Endothelial cell of hepatic sinusoid (primary cell): ENCODE measurements around the gene KLHDC9.

Source experiments
- in situ Hi-C: cut with HindIII; loops from 2 replicates; pipeline ENCODE4 v1.10.0; 2017; ENCODE audit warnings: low sequenced_read_pairs

The KLHDC9 gene

GRCh38 chr1:161128591-161129420 lies 30.6 kb downstream of the KLHDC9 start:
- in situ Hi-C loops = loop anchor here (5.0 kb wide), 2 partner anchors 82 to 93 kb away; partner anchors contain the start of genes APOA2 and USF1

- in situ Hi-C loops = no loop called here
These were observed 32.1 kb downstream of the KLHDC9 start for GRCh38 chr1:161130266-161130665.

GRCh38 chr1:161131523-161132409 lies 33.6 kb downstream of the KLHDC9 start:
- in situ Hi-C loops = no loop called here

GRCh38 chr1:161132410-161133219 lies 34.5 kb downstream of the KLHDC9 start, which contains the start of gene DEDD:
Gene DEDD (minus strand): TSS chr1:161132667. CDS start chr1:161124462, 8,205 bp downstream.
- in situ Hi-C loops = no loop called here

- in situ Hi-C loops = no loop called here
These were observed 35.1 kb downstream of the KLHDC9 start for GRCh38 chr1:161133220-161133740.

- in situ Hi-C loops = no loop called here
These were observed 39.7 kb downstream of the KLHDC9 start for GRCh38 chr1:161137881-161138280.

- in situ Hi-C loops = no loop called here
These were observed 40.3 kb downstream of the KLHDC9 start for GRCh38 chr1:161138431-161138830.

GRCh38 chr1:161139766-161140165 lies 41.6 kb downstream of the KLHDC9 start:
- in situ Hi-C loops = loop anchor here (5.0 kb wide), 1 partner anchor 47 kb away; no protein-coding TSS in a partner anchor

- in situ Hi-C loops = loop anchor here (5.0 kb wide), 1 partner anchor 49 kb away; no protein-coding TSS in a partner anchor
These were observed 42.7 kb downstream of the KLHDC9 start for GRCh38 chr1:161140755-161141400.

GRCh38 chr1:161145832-161146231 lies 47.7 kb downstream of the KLHDC9 start:
- in situ Hi-C loops = no loop called here
